ENCODE results near the gene EIF2S2. TPM values are rescaled to one million over a fixed set of nuclear protein-coding genes. Genes with fewer than 3 reads are reported as not detected.

EIF2S2 gene
- total RNA-seq, 1 experiment from 2014 or later, result 179 TPM

DNA sequence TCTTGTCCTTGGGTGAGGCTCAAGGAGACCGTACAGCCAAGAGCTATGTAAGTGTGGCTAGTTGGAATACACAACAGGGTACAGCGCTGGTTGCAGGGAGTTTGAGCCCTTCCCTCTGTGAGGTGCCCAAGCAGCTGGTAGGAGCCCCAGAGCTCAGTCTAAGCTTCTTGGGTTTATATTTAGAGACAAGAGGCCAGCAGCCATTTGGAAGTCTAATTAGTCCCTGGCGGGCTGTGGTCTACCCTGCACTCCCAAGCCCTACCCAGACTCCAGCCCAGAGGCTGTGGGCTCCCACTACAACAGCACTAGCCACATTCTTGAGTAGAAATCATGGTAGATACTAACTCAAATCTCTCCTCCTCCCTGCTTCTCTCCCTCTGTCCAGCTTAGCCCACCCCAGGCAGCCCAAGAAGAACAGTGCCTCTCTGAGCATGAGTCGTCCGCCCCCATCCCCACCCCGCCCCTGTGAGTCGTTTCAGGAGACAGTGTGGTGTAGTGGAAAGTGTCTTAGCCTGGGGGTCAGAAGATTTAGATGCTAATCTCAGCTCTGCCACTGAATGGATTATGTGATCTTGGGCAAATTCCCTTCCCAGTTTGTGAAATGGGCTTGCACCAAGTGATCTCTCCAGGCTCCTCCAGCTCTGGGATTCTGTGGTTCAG lies 37.8 kb downstream of the EIF2S2 start:
- H3K4me1 Mint-ChIP-seq (ENCODE audit: low read depth, unreplicated experiment), result peaks cover 11% of the 10 kb centered on the region
- intact Hi-C loops (cut with micrococcal nuclease; ENCODE audit: unreplicated experiment), result no loop called here
- DNase-seq, result no peak
- CTCF ChIA-PET, result interaction anchor here (0.6 to 0.9 kb wide), 2 partner anchors 59 to 411 kb away, joined by 3 to 4 read pairs; no protein-coding TSS in a partner anchor
- TF ChIP-seq, protein P1, sequence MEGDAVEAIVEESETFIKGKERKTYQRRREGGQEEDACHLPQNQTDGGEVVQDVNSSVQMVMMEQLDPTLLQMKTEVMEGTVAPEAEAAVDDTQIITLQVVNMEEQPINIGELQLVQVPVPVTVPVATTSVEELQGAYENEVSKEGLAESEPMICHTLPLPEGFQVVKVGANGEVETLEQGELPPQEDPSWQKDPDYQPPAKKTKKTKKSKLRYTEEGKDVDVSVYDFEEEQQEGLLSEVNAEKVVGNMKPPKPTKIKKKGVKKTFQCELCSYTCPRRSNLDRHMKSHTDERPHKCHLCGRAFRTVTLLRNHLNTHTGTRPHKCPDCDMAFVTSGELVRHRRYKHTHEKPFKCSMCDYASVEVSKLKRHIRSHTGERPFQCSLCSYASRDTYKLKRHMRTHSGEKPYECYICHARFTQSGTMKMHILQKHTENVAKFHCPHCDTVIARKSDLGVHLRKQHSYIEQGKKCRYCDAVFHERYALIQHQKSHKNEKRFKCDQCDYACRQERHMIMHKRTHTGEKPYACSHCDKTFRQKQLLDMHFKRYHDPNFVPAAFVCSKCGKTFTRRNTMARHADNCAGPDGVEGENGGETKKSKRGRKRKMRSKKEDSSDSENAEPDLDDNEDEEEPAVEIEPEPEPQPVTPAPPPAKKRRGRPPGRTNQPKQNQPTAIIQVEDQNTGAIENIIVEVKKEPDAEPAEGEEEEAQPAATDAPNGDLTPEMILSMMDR (IDR thresholded peaks at IDR 0.05; ENCODE audit: unreplicated experiment), result no peak
- no peak overlapping the region for H3K4me3 Mint-ChIP-seq (ENCODE audit: low read depth, unreplicated experiment)
- H3K27me3 Mint-ChIP-seq (ENCODE audit: unreplicated experiment), result no peaks in the 10 kb centered on the region
- H3K27ac Mint-ChIP-seq (ENCODE audit: unreplicated experiment), result no peak overlapping the region
- H3K9me3 Mint-ChIP-seq (ENCODE audit: low read depth, unreplicated experiment), result no peaks in the 10 kb centered on the region
- peaks cover 37% of the 10 kb centered on the region for H3K36me3 Mint-ChIP-seq (ENCODE audit: insufficient read depth, unreplicated experiment)
- no TSS peak for BruUV-seq (replicated peaks)

DNA sequence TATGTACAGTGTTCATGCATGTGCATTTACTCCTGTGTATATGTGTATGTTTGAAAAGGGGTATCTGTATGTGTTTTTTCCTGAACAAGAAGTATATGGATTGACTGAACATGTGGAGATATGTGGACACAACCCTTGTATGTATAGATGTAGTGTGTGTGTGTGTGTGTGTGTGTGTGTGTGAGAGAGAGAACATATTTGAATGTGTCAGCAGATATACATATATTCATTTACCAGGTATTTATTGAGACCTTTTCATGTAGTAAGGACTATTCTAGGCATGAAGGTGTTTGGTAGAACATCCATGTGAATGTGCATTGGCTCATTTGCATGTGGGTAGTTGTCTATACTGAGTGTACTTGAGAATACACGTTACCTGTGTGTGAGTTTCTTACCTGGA lies 39.3 kb downstream of the EIF2S2 start:
- Mint-ChIP-seq H3K9me3 (ENCODE audit: low read depth, unreplicated experiment) (no peaks in the 10 kb centered on the region), H3K27ac (ENCODE audit: unreplicated experiment) (no peak overlapping the region), H3K36me3 (ENCODE audit: insufficient read depth, unreplicated experiment) (peaks cover 35% of the 10 kb centered on the region), H3K27me3 (ENCODE audit: unreplicated experiment) (no peaks in the 10 kb centered on the region), H3K4me3 (ENCODE audit: low read depth, unreplicated experiment) (no peak overlapping the region), H3K4me1 (ENCODE audit: low read depth, unreplicated experiment) (peaks cover 26% of the 10 kb centered on the region)
- no peak for DNase-seq
- CTCF ChIA-PET, result interaction anchor here (1.0 kb wide), 1 partner anchor 260 kb away, joined by 3 read pairs; no protein-coding TSS in a partner anchor
- BruUV-seq (replicated peaks), result no TSS peak
- TF ChIP-seq, protein P1 (IDR thresholded peaks at IDR 0.05; ENCODE audit: unreplicated experiment), result no peak
- intact Hi-C loops (cut with micrococcal nuclease; ENCODE audit: unreplicated experiment), result no loop called here

DNA sequence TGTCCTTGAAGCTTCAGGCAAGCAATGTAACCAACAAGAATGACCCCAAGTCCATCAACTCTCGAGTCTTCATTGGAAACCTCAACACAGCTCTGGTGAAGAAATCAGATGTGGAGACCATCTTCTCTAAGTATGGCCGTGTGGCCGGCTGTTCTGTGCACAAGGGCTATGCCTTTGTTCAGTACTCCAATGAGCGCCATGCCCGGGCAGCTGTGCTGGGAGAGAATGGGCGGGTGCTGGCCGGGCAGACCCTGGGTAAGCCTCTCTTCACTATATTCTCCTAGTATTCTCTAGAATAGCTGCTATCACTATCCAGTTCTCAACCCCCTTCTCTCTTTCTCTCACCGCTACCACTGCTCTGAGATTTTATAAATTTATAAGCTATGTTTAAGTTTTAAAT lies 40.0 kb downstream of the EIF2S2 start:
- no TSS peak for BruUV-seq (replicated peaks)
- Mint-ChIP-seq H3K9me3 (ENCODE audit: low read depth, unreplicated experiment) (no peaks in the 10 kb centered on the region), H3K4me3 (ENCODE audit: low read depth, unreplicated experiment) (no peak overlapping the region), H3K36me3 (ENCODE audit: insufficient read depth, unreplicated experiment) (peaks cover 32% of the 10 kb centered on the region), H3K27ac (ENCODE audit: unreplicated experiment) (no peak overlapping the region), H3K4me1 (ENCODE audit: low read depth, unreplicated experiment) (peaks cover 33% of the 10 kb centered on the region), H3K27me3 (ENCODE audit: unreplicated experiment) (no peaks in the 10 kb centered on the region)
- DNase-seq, result no peak
- CTCF ChIA-PET, result interaction anchor here (0.8 to 1.0 kb wide), 2 partner anchors 142 to 259 kb away, joined by 3 read pairs; no protein-coding TSS in a partner anchor
- intact Hi-C loops (cut with micrococcal nuclease; ENCODE audit: unreplicated experiment), result no loop called here
- TF ChIP-seq, protein P1 (IDR thresholded peaks at IDR 0.05; ENCODE audit: unreplicated experiment), result no peak

- TF ChIP-seq, protein P1 (IDR thresholded peaks at IDR 0.05; ENCODE audit: unreplicated experiment), result no peak
- Mint-ChIP-seq H3K9me3 (ENCODE audit: low read depth, unreplicated experiment) (no peaks in the 10 kb centered on the region), H3K27ac (ENCODE audit: unreplicated experiment) (no peak overlapping the region), H3K4me1 (ENCODE audit: low read depth, unreplicated experiment) (peaks cover 35% of the 10 kb centered on the region), H3K27me3 (ENCODE audit: unreplicated experiment) (no peaks in the 10 kb centered on the region), H3K36me3 (ENCODE audit: insufficient read depth, unreplicated experiment) (peaks cover 31% of the 10 kb centered on the region), H3K4me3 (ENCODE audit: low read depth, unreplicated experiment) (no peak overlapping the region)
- no peak for DNase-seq
- BruUV-seq (replicated peaks), result no TSS peak
- CTCF ChIA-PET, result interaction anchor here (3.0 kb wide), 1 partner anchor 208 kb away, joined by 17 read pairs; no protein-coding TSS in a partner anchor
- intact Hi-C loops (cut with micrococcal nuclease; ENCODE audit: unreplicated experiment), result no loop called here
These were observed 41.2 kb downstream of the EIF2S2 start for GRCh38 chr20:34070859-34071258.
